Urinary bladder (tissue), 2 donors: ENCODE data around the gene STH. TPM values are rescaled to one million over a fixed set of nuclear protein-coding genes. Genes with fewer than 3 reads are reported as not detected.

ENCODE experiments used
- polyA plus RNA-seq: library from polyadenylated mRNA; stranded (reverse); fragments of 200-250 nt; gene quantifications from one replicate; pipeline ENCODE4 v1.2.3, GENCODE V29; 2013
- total RNA-seq: library from RNA; depleted of rRNA; stranded (reverse); fragments of >200 nt; gene quantifications from one replicate; pipeline ENCODE4 v1.2.3, GENCODE V29; 2014
- donor health status: healthy.

The STH gene
- total and polyA plus RNA-seq, 2 donors = not detected

Other genes with a start within 250 kb of the STH start
- 0.26 TPM for gene CRHR1, start 214.9 kb upstream of the STH start, total RNA-seq
- 0.09 TPM for gene CRHR1, start 214.9 kb upstream of the STH start, polyA plus RNA-seq
- not detected for gene SPPL2C, start 154.4 kb upstream of the STH start, total RNA-seq
- gene SPPL2C, start 154.4 kb upstream of the STH start, polyA plus RNA-seq = not detected
- 3.4 TPM for gene MAPT, start 104.7 kb upstream of the STH start, total RNA-seq
- gene MAPT, start 104.7 kb upstream of the STH start, polyA plus RNA-seq = 21.1 TPM
- gene KANSL1, start 194.2 kb downstream of the STH start, total RNA-seq = 146 TPM
- gene KANSL1, start 194.2 kb downstream of the STH start, polyA plus RNA-seq = 22.4 TPM